ENCODE results near the gene MED9. TPM values are rescaled to one million over a fixed set of nuclear protein-coding genes. Genes with fewer than 3 reads are reported as not detected.

Gene MED9
- total RNA-seq (2021; fragmentation: NEBNext Ultra II Directional; extraction: Animal tissue kit (Norgen Biotek cat#: 25700)) (15.8 and 16.9 TPM in 2 replicates), polyA plus RNA-seq (2011; rRNA removed) (19.7 and 22.1 TPM in 2 replicates), polyA minus RNA-seq (2011; rRNA and poly(A)+ RNA removed) (14.9 and 21.8 TPM in 2 replicates)
- polyA plus RNA-seq (2011; cell fraction: cytosol; rRNA removed), result 22.5 TPM
- polyA plus RNA-seq (2011; cell fraction: nucleus; rRNA removed), result 17.7 TPM
- polyA plus RNA-seq (2012, experiment 1 of 2), result 11.9 to 16.0 TPM (median 14.9 TPM) in 4 replicates
- polyA plus RNA-seq (2012, experiment 2 of 2), result 19.9 TPM
- polyA plus RNA-seq (2013, experiment 1 of 2), result 12.0 TPM
- 11.1 TPM for polyA plus RNA-seq (2013, experiment 2 of 2)
- polyA minus RNA-seq (2011; cell fraction: cytosol; rRNA and poly(A)+ RNA removed), result 10.3 TPM
- 30.3 TPM for polyA minus RNA-seq (2011; cell fraction: nucleus; rRNA and poly(A)+ RNA removed)
- long read RNA-seq, experiment 1, transcript MED9-201 (2 exons, 2,228 nt), result major isoform, 6 of 16 reads
- long read RNA-seq, experiment 1, partial matches to known transcripts, result 10 of 16 reads
- long read RNA-seq, experiment 1, other reads (novel, unspliced or antisense), result 0 of 16 reads
- long read RNA-seq, experiment 2, partial matches to known transcripts, result 0 of 5 reads
- long read RNA-seq, experiment 2, other reads (novel, unspliced or antisense), result 5 of 5 reads

GRCh38 chr17:17476865-17477467 is at the start of gene MED9:
Gene MED9, plus strand, starts transcription at chr17:17477000. Its CDS starts 42 bp downstream, at chr17:17477042.
- Histone ChIP-seq H3K14ac (ENCODE audit: insufficient read length) (no peak within 1 kb of the TSS), H3K9me3 (ENCODE audit: insufficient read depth in 2 of 2, low read depth in 1 of 2, low read length in 1 of 2) (no peaks in the 10 kb centered on the region), H2BK15ac (ENCODE audit: low read length) (no peak within 1 kb of the TSS), H2BK5ac (ENCODE audit: low read depth, low read length) (peak within 1 kb of the TSS; percentile 90), H3K27me3 (replicated peaks in 1 of 4; ENCODE audit: control insufficient read depth in 3 of 4, extremely low read depth in 1 of 4, insufficient read depth in 3 of 4, low read length in 3 of 4) (peaks cover 0 to 4% (median 0%) of the 10 kb centered on the region in 4 experiments; a peak in 2 of 7 replicates), H3K79me2 (ENCODE audit: control insufficient read depth in 1 of 2, insufficient read depth in 2 of 2, low read length in 2 of 2) (peaks cover 5 to 43% of the 10 kb centered on the region in 2 experiments; a peak in 3 of 4 replicates), H3K23ac (ENCODE audit: insufficient read length) (no peak within 1 kb of the TSS), H3K27ac (ENCODE audit: low read depth, low read length) (peak within 1 kb of the TSS; percentile 88), H3K4me1 (replicated peaks in 1 of 4; ENCODE audit: control insufficient read depth in 3 of 4, insufficient read depth in 4 of 4, low read length in 3 of 4) (peaks cover 0 to 5% (median 1%) of the 10 kb centered on the region in 4 experiments; a peak in 1 of 7 replicates), H2BK20ac (ENCODE audit: low read length) (no peak within 1 kb of the TSS), H2AK5ac (ENCODE audit: low read depth, low read length) (no peak within 1 kb of the TSS), H2BK12ac (ENCODE audit: low read depth, low read length) (no peak within 1 kb of the TSS), H4K91ac (replicated peaks; ENCODE audit: insufficient read length, low read length) (no peak within 1 kb of the TSS), H3K4me2 (ENCODE audit: insufficient read depth in 1 of 2, low read depth in 2 of 2, low read length in 2 of 2) (peak within 1 kb of the TSS; percentile 69 to 87), H2BK120ac (replicated peaks; ENCODE audit: low read depth, low read length) (no peak within 1 kb of the TSS), H4K8ac (ENCODE audit: extremely low read depth, insufficient read depth, low read length) (peak within 1 kb of the TSS; percentile 94), H4K20me1 (replicated peaks in 1 of 2; ENCODE audit: control insufficient read depth in 1 of 2, insufficient read depth in 2 of 2, low read length in 2 of 2) (peaks cover 0 to 3% of the 10 kb centered on the region in 2 experiments), H4K5ac (ENCODE audit: insufficient read length, low read depth, low read length) (peak within 1 kb of the TSS; percentile 59), H2AFZ (ENCODE audit: low read length) (peak within 1 kb of the TSS; percentile 67; the same call in 1 of the 2 replicates), H3K23me2 (ENCODE audit: low read depth, low read length) (peaks cover 6% of the 10 kb centered on the region; the same call in 1 of the 2 replicates), H3K4ac (replicated peaks; ENCODE audit: insufficient read length, low read depth, low read length) (no peak within 1 kb of the TSS), H3K79me1 (ENCODE audit: low read depth, low read length) (peaks cover 6% of the 10 kb centered on the region; the same call in 1 of the 2 replicates), H3K36me3 (ENCODE audit: control insufficient read depth in 2 of 4, insufficient read depth in 4 of 4, low read length in 3 of 4) (0 out of 8 replicates have a peak, but pooled peaks cover 0 to 3% (median 0%) of the 10 kb centered on the region in 4 experiments), H3K56ac (replicated peaks; ENCODE audit: insufficient read length, low read depth, low read length) (no peak within 1 kb of the TSS), H3K4me3 (ENCODE audit: extremely low read depth in 1 of 4, insufficient read depth in 2 of 4, low read depth in 3 of 4, low read length in 4 of 4) (peak within 1 kb of the TSS; percentile 82 to 97 (median 96)), H3K9ac (replicated peaks in 1 of 4; ENCODE audit: extremely low read depth in 1 of 4, low read depth in 3 of 4, low read length in 3 of 4) (peak within 1 kb of the TSS; percentile 80 to 93 (median 88)), H3K18ac (ENCODE audit: extremely low read depth, low read length) (peak within 1 kb of the TSS; percentile 93)
- FAIRE-seq (no peak), DNase-seq (ENCODE audit: low read depth in 1 of 2, low spot score in 2 of 2) (peak; percentile 76 to 98)
- ChIA-PET CTCF (ENCODE audit: partially characterized antibody) (no interaction called here), POLR2A (ENCODE audit: partially characterized antibody) (interaction anchor here (1.0 kb wide), 1 partner anchor 19 kb away, joined by 12 read pairs; the partner anchor contains the start of gene RASD1)
- 2% methylated on average over 39 of the region's 47 CpGs; no CpG with 5 or more reads in 1 of the 2 experiments for WGBS, 2 experiments (ENCODE audit: extremely low coverage in 1 of 2, insufficient coverage in 1 of 2, insufficient read length in 1 of 2, insufficient replicate concordance in 2 of 2, low coverage in 1 of 2, low lambda C conversion rate in 2 of 2, missing lambda C conversion rate in 1 of 2)
- TF ChIP-seq POLR2AphosphoS5 (IDR thresholded peaks at IDR 0.05; ENCODE audit: low read depth, low read length) (peak; percentile 86), CHD1 (IDR thresholded peaks at IDR 0.05; ENCODE audit: low read depth, low read length) (no peak), TAF1 (IDR thresholded peaks at IDR 0.05; ENCODE audit: low read depth, low read length) (peak; percentile 88), JUN (IDR thresholded peaks at IDR 0.05; ENCODE audit: low read depth, low read length) (no peak), BCL11A (IDR thresholded peaks at IDR 0.05; ENCODE audit: low read depth in 2 of 2, low read length in 2 of 2) (no peak), KDM4A (IDR thresholded peaks at IDR 0.05; ENCODE audit: low read depth, low read length, severe bottlenecking) (peak; percentile 100), BRCA1 (IDR thresholded peaks at IDR 0.05; ENCODE audit: low read depth, low read length) (no peak), HDAC2 (IDR thresholded peaks at IDR 0.05; ENCODE audit: borderline replicate concordance in 1 of 2, low read depth in 2 of 2, low read length in 2 of 2) (no peak), CTBP2 (IDR thresholded peaks at IDR 0.05; ENCODE audit: borderline replicate concordance, insufficient read depth, insufficient read length, low read length) (no peak)
